ENCODE data around the gene SPATA45. TPM values are rescaled to one million over a fixed set of nuclear protein-coding genes. Genes with fewer than 3 reads are reported as not detected.
"Not testable (repeated sequence)": the region's sequence is repeated elsewhere in the genome, so short reads cannot be mapped to it uniquely, and the experiment has no call there.

Gene SPATA45
- total RNA-seq, 2 donors from 2014 or later: not detected

DNA sequence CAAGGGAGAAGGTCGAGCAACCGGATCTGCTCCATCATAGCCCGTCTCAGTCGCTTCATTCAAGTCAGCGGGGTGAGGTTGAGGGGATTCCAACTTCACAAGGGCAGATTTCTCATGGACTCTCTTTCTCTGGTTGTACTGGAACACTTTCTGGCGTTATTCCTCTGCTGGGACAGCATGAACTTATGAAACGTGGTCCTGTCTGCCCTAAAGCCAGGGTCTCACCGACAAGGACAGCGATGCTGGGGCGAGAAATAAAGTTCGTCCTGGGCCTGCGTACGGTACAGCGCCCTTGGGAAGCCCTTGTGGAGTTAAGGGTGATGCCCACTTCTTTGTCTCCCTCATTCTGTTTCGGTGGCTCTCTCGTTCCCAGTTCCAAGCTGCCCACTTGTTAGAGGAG is 9.3 kb upstream of the SPATA45 start:
- Mint-ChIP-seq H3K4me1 (peaks cover 8% of the 10 kb centered on the region), H3K36me3 (ENCODE audit: low read depth) (peaks cover 16% of the 10 kb centered on the region), H3K27me3 (no peaks in the 10 kb centered on the region), H3K9me3 (no peaks in the 10 kb centered on the region), H3K4me3 (no peak overlapping the region), H3K27ac (peak overlapping the region; percentile 94)
- ATAC-seq (replicated peaks): no peak

DNA sequence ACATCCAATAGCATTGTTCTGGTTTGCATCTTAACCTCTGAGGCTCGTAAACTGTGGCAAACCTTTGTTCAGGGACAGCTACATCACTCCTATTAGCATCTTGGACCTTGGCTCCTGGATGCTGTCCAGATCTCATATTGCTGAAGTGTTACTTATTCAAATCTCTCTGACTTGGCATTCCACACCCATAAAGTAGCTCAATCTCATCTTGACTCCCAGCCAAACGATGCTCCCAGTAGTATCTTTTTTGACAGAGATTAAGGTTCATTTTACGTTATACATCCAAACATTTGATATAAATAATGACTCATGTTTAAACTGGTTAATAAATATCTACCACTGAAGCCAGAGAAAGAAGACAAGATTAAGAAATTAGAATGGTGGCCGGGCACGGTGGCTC is 6.2 kb upstream of the SPATA45 start:
- Mint-ChIP-seq H3K9me3 (no peaks in the 10 kb centered on the region), H3K36me3 (ENCODE audit: low read depth) (peaks cover 10% of the 10 kb centered on the region), H3K4me3 (no peak overlapping the region), H3K27ac (no peak overlapping the region), H3K27me3 (no peaks in the 10 kb centered on the region), H3K4me1 (peaks cover 4% of the 10 kb centered on the region)
- ATAC-seq (replicated peaks): no peak

DNA sequence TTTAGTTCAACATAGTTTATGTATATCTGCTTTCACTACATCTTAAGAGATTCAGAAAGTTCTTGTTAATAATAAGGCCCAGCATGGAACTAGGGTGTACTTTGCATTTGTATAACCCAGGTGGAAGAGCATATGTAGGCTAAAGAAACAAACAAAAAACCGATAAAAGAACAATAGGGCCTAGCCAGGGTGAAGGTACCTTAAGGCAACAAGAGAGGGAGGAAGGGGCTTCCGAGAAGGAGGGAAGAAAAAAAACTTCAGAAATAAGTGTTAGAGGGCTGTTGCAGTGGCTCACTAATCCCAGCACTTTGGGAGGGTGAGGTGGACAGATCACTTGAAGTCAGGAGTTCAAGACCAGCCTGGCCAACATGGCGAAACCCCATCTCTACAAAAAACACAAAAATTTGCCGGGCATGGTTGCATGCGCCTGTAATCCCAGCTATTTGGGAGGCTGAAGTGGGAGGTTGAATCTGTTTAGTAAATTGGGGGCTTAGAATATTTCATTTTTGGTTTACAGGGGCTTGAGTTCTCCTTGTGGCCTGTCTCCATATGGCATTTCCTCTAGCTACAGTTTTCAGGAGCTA is 4.7 kb upstream of the SPATA45 start:
- H3K27ac Mint-ChIP-seq: no peak overlapping the region
- no peaks in the 10 kb centered on the region for H3K9me3 Mint-ChIP-seq
- no peak overlapping the region for H3K4me3 Mint-ChIP-seq
- no peak for ATAC-seq (replicated peaks)
- H3K4me1 Mint-ChIP-seq: peaks cover 4% of the 10 kb centered on the region
- H3K36me3 Mint-ChIP-seq (ENCODE audit: low read depth): peaks cover 5% of the 10 kb centered on the region
- no peaks in the 10 kb centered on the region for H3K27me3 Mint-ChIP-seq

DNA sequence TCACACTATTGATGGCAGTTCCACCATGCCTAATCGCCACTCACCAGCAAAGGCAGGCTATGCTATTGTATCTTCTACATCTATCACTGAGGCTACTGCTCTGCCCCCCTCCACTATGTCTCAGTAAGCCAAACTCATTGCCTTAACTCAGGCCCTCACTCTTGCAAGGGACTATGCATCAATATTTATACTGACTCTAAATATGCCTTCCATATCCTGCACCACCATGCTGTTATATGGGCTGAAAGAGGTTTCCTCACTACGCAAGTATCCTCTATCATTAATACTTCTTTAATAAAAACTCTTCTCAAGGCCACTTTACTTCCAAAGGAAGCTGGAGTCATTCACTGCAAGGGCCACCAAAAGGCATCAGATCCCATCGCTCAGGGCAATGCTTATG is 2.9 kb downstream of the SPATA45 start:
- not testable (repeated sequence) for H3K4me3 Mint-ChIP-seq; ATAC-seq (replicated peaks); H3K27ac Mint-ChIP-seq; H3K27me3 Mint-ChIP-seq; H3K4me1 Mint-ChIP-seq; H3K9me3 Mint-ChIP-seq; H3K36me3 Mint-ChIP-seq (ENCODE audit: low read depth)

DNA sequence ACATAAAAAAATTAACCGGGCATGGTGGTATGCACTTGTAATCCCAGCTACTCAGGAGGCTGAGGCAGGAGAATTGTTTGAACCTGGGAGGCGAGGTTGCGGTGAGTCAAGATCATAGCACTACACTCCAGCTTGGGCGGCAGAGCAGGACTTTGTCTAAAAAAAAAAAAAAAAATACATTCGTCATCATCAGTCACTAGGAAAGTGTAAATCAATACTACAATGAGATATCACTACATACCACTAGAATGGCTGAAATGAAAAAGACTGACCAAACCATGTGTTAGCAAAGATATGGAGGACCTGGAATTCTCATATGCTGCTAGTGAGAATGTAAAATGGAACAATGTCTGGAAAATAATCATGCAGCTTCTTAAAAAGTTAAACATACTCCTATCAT is 9.3 kb downstream of the SPATA45 start:
- Mint-ChIP-seq H3K4me1 (no peaks in the 10 kb centered on the region), H3K4me3 (no peak overlapping the region), H3K27ac (no peak overlapping the region), H3K36me3 (ENCODE audit: low read depth) (no peaks in the 10 kb centered on the region), H3K27me3 (no peaks in the 10 kb centered on the region), H3K9me3 (no peaks in the 10 kb centered on the region)
- ATAC-seq (replicated peaks): no peak

DNA sequence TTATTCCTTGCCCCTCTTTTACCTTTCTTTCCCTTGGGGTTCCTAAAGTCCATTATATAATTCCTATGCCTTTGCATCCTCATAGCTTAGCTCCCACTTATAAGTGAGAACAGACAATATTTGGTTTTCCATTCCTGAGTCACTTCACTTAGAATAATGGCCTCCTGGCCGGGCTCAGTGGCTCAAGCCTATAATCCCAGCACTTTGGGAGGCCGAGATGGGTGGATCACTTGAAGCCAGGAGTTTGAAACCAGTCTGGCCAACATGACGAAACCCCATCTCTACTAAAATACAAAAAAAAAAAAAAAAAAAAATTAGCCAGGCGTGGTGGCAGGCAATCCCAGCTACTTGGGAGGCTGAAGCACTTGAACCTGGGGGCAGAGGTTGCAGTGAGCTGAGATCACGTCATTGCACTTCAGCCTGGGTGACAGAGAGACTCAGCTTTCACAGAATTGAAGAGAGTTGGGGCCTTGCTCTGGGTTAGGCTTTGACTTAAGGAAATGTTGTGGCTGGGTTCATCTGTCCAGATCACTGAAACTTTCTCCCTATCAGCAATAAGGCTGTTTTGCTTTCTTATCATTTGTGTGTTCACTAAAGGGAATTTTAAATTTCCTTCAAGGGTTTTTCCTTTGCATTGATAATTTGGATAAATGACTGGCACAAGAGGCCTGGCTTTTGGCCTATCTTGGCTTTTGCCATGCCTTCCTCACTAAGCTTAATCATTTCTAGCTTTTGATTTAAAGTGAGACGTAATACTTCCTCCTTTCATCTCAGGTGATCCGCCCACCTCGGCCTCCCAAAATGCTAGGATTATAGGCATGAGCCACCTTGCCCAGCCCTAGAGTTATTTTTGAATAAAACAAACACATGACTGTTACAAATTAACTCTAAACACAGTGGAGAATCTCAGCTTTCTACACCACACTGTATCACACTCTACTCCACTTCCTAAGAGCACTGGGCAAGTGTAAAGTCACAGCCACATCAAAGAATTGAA is 13.9 kb downstream of the SPATA45 start:
- H3K27me3 Mint-ChIP-seq; H3K4me1 Mint-ChIP-seq; H3K4me3 Mint-ChIP-seq; H3K36me3 Mint-ChIP-seq (ENCODE audit: low read depth); H3K9me3 Mint-ChIP-seq: not testable (repeated sequence)
- peak overlapping the region; percentile 53 for H3K27ac Mint-ChIP-seq
- ATAC-seq (replicated peaks): peak; percentile 32

- peaks cover 4% of the 10 kb centered on the region for H3K27me3 Mint-ChIP-seq
- no peaks in the 10 kb centered on the region for H3K4me1 Mint-ChIP-seq
- H3K9me3 Mint-ChIP-seq: peaks cover 13% of the 10 kb centered on the region
- no peak overlapping the region for H3K27ac Mint-ChIP-seq
- ATAC-seq (replicated peaks): no peak
- no peak overlapping the region for H3K4me3 Mint-ChIP-seq
- no peaks in the 10 kb centered on the region for H3K36me3 Mint-ChIP-seq (ENCODE audit: low read depth)
Observed at GRCh38 chr1:212828395-212828794, 19.1 kb downstream of the SPATA45 start.

GRCh38 chr1:212827831-212828278 is 19.6 kb downstream of the SPATA45 start:
- Mint-ChIP-seq H3K27ac (no peak overlapping the region), H3K4me1 (no peaks in the 10 kb centered on the region), H3K27me3 (peaks cover 4% of the 10 kb centered on the region), H3K9me3 (peaks cover 13% of the 10 kb centered on the region), H3K36me3 (ENCODE audit: low read depth) (no peaks in the 10 kb centered on the region), H3K4me3 (no peak overlapping the region)
- ATAC-seq (replicated peaks): no peak

DNA sequence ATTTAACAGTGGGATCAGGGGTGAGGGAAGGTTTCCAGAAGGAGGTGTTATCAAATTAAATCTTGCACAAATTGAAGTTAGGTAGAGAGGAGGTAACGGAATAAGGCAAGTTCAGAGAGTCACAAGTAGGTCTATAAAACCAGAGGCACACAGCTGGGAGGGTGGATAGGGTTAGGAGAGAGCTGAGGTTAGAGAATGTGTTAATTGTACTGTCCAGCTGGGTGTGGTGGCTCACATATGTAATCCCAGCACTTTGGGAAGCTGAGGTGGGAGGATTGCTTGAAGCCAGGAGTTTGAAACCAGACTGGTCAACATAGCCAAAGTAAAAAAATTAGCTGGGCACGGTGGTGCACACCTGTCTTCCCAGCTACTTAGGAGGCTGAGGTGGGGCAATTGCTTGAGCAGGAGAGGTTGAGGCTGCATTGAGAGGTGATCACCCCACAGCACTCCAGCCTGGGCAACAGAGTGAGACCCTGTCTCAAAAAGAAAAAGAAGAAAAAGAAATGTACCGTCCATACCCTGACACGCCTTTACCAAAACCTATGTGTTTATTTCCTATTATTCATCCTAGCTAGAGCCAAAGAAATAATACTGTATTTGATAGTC is 20.2 kb downstream of the SPATA45 start:
- no peaks in the 10 kb centered on the region for H3K36me3 Mint-ChIP-seq (ENCODE audit: low read depth)
- H3K4me3 Mint-ChIP-seq: no peak overlapping the region
- no peaks in the 10 kb centered on the region for H3K4me1 Mint-ChIP-seq
- H3K27me3 Mint-ChIP-seq: peaks cover 4% of the 10 kb centered on the region
- peaks cover 13% of the 10 kb centered on the region for H3K9me3 Mint-ChIP-seq
- H3K27ac Mint-ChIP-seq: no peak overlapping the region
- ATAC-seq (replicated peaks): no peak

DNA sequence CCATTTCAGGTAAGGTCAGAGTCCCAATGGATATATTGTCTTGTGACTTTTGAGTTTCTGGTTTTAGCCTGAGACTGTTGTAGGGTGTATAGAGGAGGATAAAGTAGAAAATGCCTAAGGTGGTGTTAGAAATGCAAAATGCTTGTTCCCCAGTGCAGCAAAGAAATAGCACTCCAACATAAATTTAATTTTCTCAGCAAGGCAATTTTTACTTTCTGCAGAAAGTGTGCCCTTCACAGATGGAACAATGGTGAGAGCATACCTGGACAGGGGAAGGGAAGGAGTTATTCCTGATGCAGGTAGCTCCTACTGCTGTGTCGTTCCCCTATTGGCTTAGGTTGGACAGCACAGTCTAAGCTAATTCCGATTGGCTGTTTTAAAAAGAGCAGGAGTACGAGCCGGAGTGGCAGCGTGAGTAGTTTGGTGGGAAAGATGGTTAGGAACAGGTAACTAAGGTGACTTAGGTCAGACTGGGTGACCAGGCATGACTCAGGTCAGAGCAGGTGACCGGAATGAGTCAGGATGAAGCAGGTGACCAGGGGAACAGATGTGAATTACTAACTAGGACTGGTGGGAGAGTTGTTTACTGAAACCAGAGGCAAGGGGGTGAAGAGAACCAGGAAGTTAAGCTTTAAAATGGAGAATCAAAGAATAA is 21.5 kb downstream of the SPATA45 start:
- no peak overlapping the region for H3K4me3 Mint-ChIP-seq
- H3K9me3 Mint-ChIP-seq: peaks cover 13% of the 10 kb centered on the region
- H3K27ac Mint-ChIP-seq: no peak overlapping the region
- no peaks in the 10 kb centered on the region for H3K4me1 Mint-ChIP-seq
- peaks cover 4% of the 10 kb centered on the region for H3K27me3 Mint-ChIP-seq
- no peak for ATAC-seq (replicated peaks)
- no peaks in the 10 kb centered on the region for H3K36me3 Mint-ChIP-seq (ENCODE audit: low read depth)

DNA sequence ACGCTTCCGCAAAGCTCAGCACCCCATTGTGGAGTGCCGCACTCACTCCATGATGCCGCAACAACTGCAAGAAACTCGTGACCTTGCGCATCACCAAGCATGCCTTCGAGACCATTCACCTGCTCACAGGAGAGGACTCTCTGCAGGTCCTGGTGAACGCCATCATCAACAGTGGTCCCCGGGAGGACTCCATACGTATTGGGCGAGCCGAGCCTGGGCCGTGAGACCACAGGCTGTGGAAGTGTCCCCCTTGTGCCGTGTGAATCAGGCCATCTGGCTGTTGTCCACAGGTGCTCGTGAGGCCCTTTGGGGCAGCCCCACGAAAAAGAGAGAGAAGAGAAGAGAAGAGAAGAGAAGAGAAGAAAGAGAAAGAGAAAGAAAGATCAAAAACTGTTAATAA is 23.2 kb downstream of the SPATA45 start:
- no peak overlapping the region for H3K4me3 Mint-ChIP-seq
- no peaks in the 10 kb centered on the region for H3K4me1 Mint-ChIP-seq
- peaks cover 13% of the 10 kb centered on the region for H3K9me3 Mint-ChIP-seq
- peaks cover 4% of the 10 kb centered on the region for H3K27me3 Mint-ChIP-seq
- H3K27ac Mint-ChIP-seq: no peak overlapping the region
- ATAC-seq (replicated peaks): no peak
- H3K36me3 Mint-ChIP-seq (ENCODE audit: low read depth): no peaks in the 10 kb centered on the region

DNA sequence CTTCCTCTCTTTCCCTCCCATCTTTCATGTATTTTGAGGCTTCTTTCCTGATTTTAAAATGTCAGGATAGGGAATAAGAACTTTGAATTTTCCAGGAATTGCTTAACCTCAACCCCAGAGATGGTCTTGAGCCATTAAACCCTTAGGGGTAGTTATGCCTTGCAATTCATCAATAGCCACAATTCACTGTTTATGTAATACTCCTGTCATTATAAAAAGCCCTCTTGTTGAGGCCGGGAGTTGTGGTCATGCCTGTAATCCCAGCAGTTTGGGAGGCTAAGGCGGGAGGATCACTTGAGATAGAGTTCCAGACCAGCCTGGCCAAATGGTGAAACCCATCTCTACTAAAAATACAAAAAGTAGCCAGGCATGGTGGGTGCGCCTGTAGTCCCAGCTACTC is 24.5 kb downstream of the SPATA45 start:
- Mint-ChIP-seq H3K9me3 (peaks cover 13% of the 10 kb centered on the region), H3K27ac (no peak overlapping the region), H3K36me3 (ENCODE audit: low read depth) (no peaks in the 10 kb centered on the region), H3K27me3 (peaks cover 4% of the 10 kb centered on the region), H3K4me3 (no peak overlapping the region), H3K4me1 (no peaks in the 10 kb centered on the region)
- no peak for ATAC-seq (replicated peaks)

GRCh38 chr1:212820969-212821368 is 26.5 kb downstream of the SPATA45 start:
- ATAC-seq (replicated peaks): no peak
- H3K4me3 Mint-ChIP-seq: no peak overlapping the region
- H3K4me1 Mint-ChIP-seq: no peaks in the 10 kb centered on the region
- H3K36me3 Mint-ChIP-seq (ENCODE audit: low read depth): no peaks in the 10 kb centered on the region
- H3K27me3 Mint-ChIP-seq: no peaks in the 10 kb centered on the region
- H3K9me3 Mint-ChIP-seq: peaks cover 10% of the 10 kb centered on the region
- no peak overlapping the region for H3K27ac Mint-ChIP-seq

DNA sequence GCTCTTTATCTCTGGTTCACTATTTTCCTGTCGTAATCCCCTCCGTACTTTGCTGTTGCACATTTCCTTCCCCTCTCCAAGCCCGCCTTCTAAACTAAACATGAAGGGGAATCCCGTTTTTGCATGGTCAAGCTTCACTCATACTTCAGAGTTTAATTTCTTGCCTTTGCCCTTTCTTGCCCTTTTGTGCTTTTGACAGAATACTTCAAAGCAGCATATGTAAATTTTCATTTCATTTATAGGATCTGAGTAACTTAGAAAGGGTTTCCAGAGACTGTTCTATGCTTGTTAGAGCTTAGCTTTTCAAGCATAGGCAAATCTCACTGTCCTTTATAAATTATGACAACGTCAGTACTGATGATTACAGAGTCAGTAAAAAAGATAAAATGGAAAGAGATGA is 27.7 kb downstream of the SPATA45 start:
- H3K4me3 Mint-ChIP-seq: no peak overlapping the region
- ATAC-seq (replicated peaks): no peak
- H3K4me1 Mint-ChIP-seq: no peaks in the 10 kb centered on the region
- H3K9me3 Mint-ChIP-seq: peaks cover 8% of the 10 kb centered on the region
- no peaks in the 10 kb centered on the region for H3K27me3 Mint-ChIP-seq
- peak overlapping the region; percentile 20 for H3K27ac Mint-ChIP-seq
- no peaks in the 10 kb centered on the region for H3K36me3 Mint-ChIP-seq (ENCODE audit: low read depth)

Measured in activated T-helper 17 cell treated with anti-CD3 and anti-CD28 coated beads, Interleukin-2, amount 50 U/mL, for 72 hours (primary cell).